GM19397 (cell line): ENCODE data around the gene PHLDA2.

Experiments
- ATAC-seq: cut with Tn5 transposase; IDR thresholded peaks from one replicate; pipeline ENCODE4 v1.9.1; 2021; ENCODE audit warnings: mild to moderate bottlenecking, moderate library complexity; ENCODE audit not compliant: unreplicated experiment

PHLDA2 gene, protein sequence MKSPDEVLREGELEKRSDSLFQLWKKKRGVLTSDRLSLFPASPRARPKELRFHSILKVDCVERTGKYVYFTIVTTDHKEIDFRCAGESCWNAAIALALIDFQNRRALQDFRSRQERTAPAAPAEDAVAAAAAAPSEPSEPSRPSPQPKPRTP

DNA sequence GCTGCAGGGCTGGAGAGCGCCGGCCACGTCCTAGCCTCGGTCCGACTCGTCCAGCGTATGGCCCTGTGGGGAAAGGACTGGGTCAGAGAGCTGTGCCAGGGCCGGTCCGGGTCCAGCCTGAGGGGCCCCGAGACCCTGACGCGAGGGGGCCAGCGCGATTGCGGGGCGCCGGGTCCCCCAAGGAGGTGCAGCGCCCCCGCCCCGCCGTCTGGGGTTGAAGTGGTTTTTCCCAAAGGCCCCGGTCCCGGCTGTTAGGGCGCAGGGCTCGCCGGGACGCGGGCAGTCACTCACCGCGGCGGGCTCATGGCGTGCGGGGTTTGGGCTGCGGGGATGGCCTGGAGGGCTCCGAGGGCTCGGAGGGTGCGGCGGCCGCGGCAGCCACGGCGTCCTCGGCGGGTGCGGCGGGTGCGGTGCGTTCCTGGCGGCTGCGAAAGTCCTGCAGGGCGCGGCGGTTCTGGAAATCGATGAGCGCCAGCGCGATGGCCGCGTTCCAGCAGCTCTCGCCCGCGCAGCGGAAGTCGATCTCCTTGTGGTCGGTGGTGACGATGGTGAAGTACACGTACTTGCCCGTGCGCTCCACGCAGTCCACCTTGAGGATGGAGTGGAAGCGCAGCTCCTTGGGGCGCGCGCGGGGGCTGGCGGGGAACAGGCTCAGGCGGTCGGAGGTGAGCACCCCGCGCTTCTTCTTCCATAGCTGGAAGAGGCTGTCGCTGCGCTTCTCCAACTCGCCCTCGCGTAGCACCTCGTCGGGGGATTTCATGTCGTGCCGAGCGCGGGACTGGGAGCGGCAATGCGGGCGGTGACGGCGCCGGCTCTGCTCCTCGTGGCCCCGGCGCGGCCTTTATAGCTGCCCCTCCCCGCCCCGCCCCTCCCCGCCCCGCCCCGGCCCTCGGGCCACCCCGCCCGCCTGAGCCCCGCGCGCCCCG lies at the start of gene PHLDA2:
Gene PHLDA2, minus strand, starts transcription at position 816 of the 926 bp plus-strand sequence. Its CDS starts 56 bp downstream, at position 760.
- ATAC-seq, result no peak

DNA sequence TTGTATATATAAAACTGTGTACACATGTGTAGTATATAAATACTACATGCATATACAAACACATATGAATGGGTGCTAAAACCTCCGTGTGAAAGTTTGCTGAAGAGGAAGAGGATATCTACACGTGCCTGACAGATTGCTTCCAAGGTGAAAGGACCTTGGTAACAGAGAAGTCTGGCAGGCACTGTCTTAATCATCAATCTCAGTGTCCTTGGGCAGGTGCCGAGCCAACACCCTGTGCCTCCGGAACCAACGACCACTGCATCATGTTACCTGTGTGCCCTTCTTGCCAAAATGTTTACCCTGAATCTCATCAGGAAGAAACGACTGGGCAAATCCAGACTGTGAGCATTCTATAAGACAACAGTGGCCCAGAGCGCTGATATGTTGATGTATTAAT lies 47.9 kb upstream of the PHLDA2 start:
- ATAC-seq, result no peak

DNA sequence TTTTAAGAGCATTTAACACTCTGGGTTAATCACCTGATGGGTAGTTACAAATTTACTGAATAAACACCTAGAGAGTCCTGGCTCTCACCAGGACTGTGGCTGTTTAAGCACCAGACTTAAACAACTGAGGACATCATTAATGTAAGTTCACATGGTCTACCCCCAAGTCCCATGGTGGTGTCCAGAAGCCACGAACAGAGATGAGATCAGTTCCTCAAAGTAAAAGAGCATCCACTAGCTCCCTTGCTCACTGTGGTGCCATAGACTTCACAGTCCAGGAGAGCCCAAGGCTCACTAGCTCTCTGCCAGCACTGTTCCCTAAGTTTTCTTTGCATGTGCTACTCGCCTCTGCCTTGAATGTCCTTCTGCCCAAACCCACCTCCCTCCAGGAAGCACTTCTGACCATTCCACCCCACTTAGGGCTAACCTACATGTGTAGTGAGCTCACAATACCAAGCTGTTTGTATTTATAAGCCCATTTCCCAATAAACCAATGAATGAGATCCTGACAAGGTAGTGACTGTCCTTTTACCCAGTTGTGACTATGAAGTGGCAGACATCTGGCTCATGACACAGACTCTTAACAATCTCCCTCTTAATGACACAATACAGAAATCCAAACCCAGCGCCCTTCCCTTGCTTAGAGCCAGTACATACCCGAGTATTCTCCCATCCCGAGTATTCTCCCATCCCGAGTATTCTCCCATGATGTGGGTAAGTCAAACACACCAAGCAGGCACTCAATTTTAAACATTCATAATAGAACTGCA lies 47.3 kb upstream of the PHLDA2 start:
- ATAC-seq, result no peak

DNA sequence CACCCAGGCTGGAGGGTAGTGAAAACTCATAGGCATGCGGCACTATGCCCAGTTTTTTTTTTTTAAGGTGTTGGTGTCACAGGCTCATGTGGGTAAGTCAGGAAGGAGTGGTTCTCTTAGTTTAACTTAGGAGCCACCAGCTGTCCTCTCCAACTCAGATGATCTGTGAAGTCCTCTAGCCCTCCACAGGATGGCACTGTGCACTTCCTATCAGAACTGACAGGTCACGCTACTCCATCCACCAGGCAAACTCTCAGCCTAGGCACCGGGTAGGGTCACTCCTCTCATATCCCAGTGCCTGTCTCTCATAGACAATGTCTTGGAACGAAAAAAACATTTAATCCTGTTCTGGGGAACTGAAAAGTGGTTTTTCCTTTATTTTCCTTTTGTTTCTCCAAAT lies 46.4 kb upstream of the PHLDA2 start:
- no peak for ATAC-seq

DNA sequence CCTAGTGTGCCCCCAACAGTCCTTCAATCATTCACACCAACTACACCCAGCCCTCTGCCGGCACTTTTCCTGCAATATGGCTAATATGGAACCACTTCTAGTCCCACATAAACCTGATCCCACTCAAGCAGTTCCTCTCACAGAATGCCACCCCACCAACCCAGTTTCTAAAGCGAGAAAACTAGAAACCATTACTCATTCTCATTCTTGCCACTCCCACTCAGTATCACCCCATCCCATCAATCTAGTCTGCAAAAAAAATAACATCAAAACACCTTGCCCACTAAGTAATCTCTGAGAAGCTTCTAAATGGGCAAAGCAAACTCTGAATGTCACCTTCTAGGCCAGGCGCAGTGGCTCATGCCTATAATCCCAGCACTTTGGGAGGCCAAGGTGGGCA lies 45.1 kb upstream of the PHLDA2 start:
- ATAC-seq, result no peak

DNA sequence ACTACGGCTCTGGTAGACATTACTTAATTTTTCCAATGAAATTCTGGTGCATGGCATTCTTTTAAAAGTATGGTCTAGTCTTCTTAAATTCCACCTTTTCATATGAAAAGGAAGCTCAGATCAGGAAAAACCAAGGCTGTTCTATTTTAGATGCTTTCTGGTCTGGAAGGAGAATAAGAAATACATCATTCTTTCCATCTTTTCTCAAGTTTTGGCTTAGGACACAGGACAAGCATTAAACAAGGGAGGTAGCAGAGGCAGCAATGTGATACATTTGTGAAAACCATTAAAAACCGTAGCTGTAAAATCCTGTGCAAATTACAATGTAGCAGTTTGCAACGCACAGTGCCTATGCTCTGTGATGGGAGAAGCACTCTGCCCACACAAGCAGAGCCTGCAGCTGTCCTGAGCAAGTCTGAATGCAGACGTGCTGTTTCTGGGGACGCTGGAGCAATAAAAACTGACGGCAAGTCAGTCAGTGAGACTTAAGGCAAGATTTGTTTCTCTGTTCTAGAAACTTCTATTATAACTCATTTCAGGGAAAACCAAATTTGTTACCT lies 39.2 kb upstream of the PHLDA2 start:
- no peak for ATAC-seq

DNA sequence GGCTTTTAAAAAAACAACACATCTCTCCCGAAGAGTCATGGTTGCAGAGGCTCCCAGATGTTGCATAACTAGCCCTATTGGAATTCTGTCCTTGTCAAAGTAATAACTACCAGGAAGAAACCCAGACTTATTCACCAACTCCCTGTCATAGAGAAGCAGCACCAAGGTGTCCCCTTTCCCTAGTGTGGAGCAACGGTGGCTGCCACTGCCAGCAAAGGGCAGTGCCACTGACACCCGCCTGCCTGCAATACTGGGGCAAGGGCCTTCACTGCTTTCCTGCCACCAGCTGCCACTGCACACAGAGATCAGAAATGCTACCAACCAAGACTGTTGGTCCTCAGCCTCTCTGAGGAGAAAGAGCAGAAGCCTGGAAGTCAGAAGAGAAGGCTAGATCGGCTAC lies 35.6 kb upstream of the PHLDA2 start:
- ATAC-seq, result no peak

DNA sequence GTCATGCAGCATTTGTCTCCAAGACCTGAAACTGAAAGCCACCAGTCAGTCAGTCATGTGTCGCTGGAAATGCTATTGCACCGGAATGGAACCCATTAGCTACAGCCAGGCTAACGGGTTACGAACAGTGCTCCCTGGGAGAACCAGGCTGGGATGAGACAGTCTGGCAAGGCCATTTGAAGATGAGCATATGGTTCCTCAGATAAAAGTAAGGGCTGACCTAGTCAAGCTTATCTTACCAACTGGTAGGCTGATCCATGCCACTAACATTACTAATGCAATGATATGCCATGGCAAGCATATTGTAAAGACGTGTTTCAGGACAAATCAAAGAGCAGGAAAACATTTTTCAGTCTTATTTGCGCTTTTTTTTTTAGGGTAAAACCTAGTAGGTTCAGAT lies 34.5 kb upstream of the PHLDA2 start:
- no peak for ATAC-seq

DNA sequence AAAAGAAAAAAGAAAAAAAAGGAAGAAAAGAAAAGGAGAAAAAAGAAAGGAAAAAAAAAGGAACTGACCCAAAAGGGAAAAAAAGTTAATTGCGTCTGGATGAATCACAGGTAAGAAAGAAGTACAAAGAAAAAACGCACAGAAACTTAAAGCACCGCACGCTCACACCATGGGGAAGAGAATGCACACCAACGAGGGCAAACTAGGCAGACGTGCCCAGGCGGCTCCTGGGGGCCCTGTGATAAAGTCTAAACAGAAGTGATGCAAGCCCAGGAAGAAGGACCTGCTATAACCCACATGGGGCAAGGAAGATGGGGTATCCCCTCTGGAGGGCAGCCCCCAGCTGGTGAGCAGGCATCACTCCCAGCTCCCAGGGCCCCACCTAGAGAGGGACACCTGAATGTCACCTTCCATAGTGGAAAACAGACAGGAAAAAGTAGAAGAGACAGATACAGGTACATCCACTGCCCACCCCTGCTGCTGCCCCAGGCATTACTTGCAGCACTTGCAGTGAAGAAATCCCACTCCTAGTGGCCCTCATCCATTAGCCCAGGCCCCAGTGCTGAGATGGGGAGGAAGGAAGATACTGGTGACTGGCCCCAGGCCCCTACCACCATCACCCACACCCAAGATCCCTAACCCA lies 34.0 kb upstream of the PHLDA2 start:
- no peak for ATAC-seq

DNA sequence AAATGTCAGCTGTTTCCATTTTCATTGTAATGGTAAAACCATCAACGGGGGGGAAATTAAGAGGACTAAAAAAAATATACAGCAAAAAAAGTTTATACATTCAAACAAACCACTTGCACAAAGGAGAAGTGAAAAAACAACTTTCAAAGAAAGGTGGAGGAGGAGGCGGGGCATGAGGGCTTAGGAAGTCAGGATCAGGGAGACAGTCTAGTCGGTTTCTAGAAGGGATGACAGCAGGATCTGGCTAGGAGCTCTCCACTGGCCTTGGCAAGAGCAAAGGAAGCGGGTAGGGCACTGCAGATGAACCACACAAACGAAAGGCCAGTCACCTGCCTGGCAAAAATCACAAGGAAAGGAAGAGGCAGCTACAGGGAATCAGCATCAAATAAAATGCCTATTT lies 31.9 kb upstream of the PHLDA2 start:
- no peak for ATAC-seq

DNA sequence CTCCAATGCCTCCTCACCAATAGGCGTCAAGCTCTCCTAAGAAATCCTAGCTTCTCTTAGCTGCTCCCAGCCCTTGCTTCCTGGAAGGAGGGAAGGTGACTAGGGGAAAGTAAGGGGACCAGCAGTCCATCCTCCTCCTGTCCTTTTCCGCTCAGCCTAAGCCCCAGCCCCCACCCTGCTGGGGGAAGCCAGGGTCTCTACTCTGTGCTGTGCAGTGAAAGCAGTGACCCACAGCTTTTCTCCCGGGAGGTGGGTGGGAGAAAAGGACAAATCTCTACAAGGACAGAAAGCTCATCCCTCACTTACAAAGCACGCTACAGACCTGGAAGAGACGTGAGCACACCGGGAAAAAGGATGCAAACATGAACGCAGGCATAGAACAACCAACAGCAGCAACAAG lies 30.9 kb upstream of the PHLDA2 start:
- ATAC-seq, result no peak

DNA sequence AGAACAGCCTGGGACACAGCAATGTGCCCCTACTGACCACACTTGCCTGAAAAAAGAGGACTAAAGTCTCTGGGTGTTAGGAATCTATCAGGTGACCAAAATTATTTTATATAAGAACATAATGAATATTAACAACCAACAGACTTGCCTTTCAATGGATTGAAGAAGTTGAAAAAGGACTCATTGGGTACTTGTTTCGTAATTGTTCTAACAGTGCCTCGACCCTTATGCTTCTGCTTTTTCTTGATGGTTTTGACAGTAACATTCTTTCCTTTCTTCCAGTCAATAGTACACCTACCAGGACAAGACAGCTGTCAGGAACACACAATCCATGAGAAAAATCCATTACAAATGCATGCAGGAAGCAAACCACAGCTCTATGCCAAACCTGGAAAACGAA lies 29.0 kb upstream of the PHLDA2 start:
- ATAC-seq, result no peak

DNA sequence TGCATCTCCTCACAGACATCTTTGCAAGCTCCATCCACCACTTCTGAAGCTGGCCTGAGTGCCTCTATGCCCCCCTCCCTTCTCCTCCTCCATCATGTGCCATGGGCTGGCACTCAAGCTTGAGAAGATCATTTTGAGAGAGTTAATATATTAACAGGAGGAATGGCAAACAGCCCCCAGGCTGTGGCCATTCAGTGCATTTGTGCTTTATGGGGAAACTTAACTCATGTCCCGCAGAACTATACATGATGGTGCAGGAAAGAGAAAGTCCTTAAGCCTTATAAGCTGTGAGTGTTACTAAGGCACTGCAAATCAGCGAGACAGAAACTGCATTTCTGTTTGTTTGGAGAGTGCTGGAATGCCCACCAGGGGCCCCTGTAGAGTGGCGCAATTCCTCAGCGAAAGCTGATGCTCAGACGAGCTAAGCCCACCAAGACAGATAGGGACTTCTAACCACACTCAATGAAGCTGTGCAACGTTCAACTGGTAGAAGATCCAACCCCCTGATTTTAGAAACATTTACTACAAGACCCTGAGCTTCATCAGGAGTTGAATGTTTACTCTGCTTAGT lies 26.8 kb upstream of the PHLDA2 start:
- no peak for ATAC-seq

DNA sequence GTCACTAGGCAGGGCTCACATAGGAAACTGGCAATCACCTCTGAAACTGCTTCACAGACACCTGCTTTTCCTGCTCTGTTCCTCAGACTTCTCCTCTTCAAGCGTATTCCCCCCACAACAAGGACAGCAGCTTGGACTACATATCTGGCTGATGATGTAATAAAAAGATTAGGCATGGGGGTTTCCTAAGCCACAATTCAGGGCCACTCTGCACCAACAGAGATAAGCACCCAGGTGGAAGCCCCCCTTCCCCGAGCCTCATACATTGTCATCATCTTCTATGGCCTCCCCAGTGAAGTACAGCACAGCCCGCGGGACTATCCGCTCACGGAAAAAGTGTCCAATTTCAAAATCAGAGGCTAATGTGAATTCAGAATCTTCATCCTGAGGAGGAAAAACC lies 25.0 kb upstream of the PHLDA2 start:
- no peak for ATAC-seq

DNA sequence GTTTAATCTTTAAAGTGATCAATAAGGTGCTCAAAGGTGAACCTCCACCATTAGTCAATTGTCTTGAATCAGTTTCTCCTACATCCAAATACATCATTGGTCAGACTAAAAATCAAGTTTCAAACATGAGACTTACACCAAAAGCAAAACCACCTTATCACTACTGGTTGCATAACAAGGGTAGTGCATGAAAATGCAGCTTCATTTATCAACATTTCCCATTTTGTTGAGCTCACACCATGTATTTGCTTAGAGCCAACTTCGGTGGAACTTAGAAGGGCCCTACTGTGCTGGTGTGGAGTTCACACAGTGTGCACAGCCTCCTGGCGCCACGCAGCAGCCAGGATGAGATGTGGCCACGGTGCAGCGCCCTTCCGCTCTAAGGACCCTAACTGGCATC lies 23.1 kb upstream of the PHLDA2 start:
- no peak for ATAC-seq

DNA sequence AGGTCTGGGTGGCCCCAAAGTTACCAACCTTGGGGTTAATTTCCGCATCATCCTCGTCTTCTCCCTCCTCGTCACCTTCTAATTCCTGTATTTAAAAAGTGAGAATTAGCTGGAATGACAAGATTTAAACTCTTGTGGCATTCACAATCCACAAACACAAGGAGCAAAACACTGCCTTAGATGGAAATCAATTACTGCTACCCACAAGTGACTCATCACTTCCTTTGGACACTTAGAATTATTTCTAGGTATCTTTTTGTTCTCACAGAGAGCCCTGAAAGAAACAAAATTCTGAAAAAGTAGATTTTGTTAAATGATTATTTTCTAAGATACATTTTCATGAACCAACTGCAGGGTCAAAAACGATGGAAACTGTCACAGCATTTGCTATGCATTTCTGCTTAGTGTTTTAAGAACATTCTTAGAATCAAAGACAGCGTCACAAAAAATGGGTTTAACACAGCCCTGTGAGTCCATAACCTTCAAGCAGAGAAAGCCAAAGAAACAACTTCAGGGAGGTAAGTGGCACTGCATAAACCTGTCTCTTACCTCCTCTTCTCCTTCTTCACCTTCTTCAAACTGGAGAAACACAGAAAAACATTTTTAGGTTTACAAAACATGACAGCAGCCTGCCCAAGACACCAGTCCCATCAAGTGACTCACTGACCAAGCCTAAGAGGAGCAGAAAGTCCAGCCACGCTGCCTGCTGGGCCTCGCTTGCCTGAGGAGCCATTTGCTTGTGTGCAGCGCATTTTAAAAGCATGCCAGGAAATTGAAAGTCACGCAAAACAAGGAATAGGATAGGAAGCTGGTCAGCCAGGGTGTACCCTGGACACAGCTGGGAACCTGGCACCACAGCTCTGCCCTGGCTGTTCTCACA lies 22.3 kb upstream of the PHLDA2 start:
- no peak for ATAC-seq

DNA sequence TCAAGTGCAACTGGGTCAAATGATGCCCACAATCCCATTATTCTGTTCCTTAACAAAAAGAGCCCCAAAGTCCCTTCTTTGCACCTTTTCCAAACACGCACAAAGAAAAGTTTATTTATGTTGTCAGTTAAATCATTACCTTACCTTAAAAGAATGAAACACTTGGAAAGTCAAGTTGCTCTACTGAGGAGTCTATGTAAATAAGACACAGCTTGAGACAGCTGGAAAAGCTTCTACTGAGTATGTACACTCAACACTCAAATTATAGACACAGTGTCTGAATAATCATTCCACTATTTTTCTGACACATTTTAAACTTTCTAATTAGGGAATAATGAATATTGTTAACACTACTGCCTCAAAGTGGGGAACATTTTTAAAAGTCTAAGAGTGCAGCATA lies 21.6 kb upstream of the PHLDA2 start:
- ATAC-seq, result no peak

DNA sequence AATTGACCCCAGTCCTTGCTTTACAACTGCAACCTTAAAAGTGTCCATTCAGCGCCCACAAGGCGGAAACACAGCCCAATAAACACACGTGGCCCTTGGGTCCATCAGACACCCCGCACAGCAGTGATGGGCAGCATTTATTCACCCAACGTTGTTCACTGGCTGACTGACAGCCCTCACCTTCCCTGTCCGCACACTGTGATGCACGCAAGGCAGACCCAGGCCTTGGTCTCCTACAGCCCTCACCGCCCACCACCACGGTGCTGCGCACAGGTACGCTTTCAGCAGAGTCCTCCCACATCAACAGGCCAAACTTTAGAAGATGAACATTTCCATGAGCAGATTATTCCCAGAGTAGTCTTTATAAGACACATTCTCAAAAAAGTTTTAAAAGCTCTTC lies 20.7 kb upstream of the PHLDA2 start:
- ATAC-seq, result no peak

DNA sequence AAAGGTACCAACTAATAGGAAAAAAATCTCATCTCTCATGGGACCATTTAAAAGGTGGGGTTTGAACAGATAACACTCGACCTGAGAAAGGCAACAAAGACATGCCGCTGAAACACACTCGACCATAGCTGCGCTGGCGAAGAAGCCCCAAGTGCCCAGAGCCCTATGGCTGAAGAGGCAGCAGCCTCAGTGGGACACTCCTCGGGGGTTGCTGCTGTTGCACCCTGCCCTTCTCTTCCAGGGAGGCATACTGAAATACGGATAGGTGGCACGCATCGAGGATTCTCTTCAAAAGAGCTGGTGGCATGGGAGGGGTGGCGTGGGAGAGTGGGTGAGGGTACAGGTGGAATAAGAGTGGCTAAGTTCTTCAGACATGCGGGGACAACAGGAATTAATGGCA lies 18.5 kb upstream of the PHLDA2 start:
- ATAC-seq, result no peak
